Vagina (tissue), 2 donors: ENCODE measurements around the gene ANKRD11. TPM values are rescaled to one million over a fixed set of nuclear protein-coding genes. Genes with fewer than 3 reads are reported as not detected.

Source experiments
- DNase-seq, 2 donors: peaks; one replicate each; pipeline ENCODE4 v3.0.0-alpha.2; 2017; ENCODE audit errors: extremely low spot score in 2 of 2
- H3K27ac ChIP-seq: fragments of 200-600 bp; sonication (generic); one replicate; pipeline ENCODE4 v1.5.1; 2019
- H3K27me3 ChIP-seq: fragments of 200-600 bp; sonication (generic); one replicate; pipeline ENCODE4 v1.5.1; 2019
- H3K36me3 ChIP-seq, 2 donors: fragments of 200-600 bp; sonication (generic); one replicate each; pipeline ENCODE4 v1.5.1; 2017 to 2019
- H3K4me1 ChIP-seq: fragments of 200-600 bp; sonication (generic); one replicate; pipeline ENCODE4 v1.5.1; 2019
- H3K4me3 ChIP-seq, 2 donors: fragments of 200-600 bp; sonication (generic); 1 replicate in 1 of 2; 2 replicates in 1 of 2; pipeline ENCODE4 v1.5.1; 2016 to 2019
- H3K9me3 ChIP-seq: fragments of 200-600 bp; sonication (generic); one replicate; pipeline ENCODE4 v1.5.1; 2019
- POLR2A ChIP-seq, 2 donors: fragments of 450-650 bp; IDR thresholded peaks; one replicate each; pipeline ENCODE4 v1.6.1; 2017; ENCODE audit warnings: antibody characterized with exemption in 2 of 2, mild to moderate bottlenecking in 2 of 2, moderate library complexity in 2 of 2
- POLR2AphosphoS5 ChIP-seq, 2 donors: sonication (generic); formaldehyde crosslinking; IDR thresholded peaks; one replicate each; pipeline ENCODE4 v1.9.0; 2017; ENCODE audit warnings: antibody characterized with exemption in 2 of 2, mild to moderate bottlenecking in 2 of 2, low read depth in 1 of 2; ENCODE audit not compliant: insufficient read depth in 1 of 2
- intact Hi-C: fragments of 100-400 bp; cut with DNase I; formaldehyde crosslinking; loops from one replicate; pipeline ENCODE4 v1.15.1; 2023
- total RNA-seq: library from RNA; depleted of rRNA; stranded (reverse); fragments of >200 nt; gene quantifications from one replicate; pipeline ENCODE4 v1.2.3, GENCODE V29; 2016
- TF ChIP-seq, protein P1 (sequence below), 3 experiments: fragments of 450-650 bp in 2 of 3; fragments of 200-600 bp in 1 of 3; sonication (generic) in 1 of 3; IDR thresholded peaks; one replicate each; pipeline ENCODE4 v1.5.1; 2017 to 2019; ENCODE audit warnings: antibody characterized with exemption in 3 of 3, mild to moderate bottlenecking in 2 of 3, moderate library complexity in 2 of 3

ANKRD11 gene
- total RNA-seq, 1 donor from 2014 or later, result 135 TPM

DNA sequence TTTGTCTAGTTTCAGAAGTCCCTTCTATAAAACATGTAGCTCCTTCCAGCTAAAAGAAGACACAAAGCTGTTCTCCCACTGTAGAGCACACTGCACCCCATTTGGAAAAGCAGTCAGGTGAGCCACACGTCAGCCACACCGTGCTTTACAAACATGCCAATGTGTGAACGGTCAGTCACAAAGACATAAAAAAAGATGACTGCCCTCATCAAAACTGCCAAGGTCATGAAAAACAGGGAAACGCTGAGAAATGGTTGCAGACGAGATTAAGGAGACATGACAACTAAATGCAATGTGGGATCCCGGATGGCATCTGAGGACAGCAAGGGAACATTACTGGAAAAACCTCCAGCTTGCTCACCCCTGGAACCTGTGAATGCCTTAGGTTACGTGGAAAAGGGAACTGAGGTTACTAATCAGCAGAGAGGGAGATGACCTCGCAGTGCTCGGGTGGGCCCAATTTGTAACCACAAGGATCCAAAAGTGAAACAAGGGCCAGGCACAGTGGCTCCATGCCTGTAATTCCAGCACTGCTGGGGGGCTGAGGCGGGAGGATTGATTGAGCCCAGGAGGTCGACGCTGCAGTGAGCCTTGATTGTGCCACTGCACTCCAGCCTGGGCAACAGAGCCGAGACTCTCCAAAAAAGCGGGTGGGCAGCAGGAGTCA lies 8.1 kb downstream of the ANKRD11 start:
- Histone ChIP-seq H3K4me1 (peaks cover 100% of the 10 kb centered on the region), H3K27ac (peak overlapping the region; percentile 61), H3K36me3 (no peaks in the 10 kb centered on the region), H3K9me3 (no peaks in the 10 kb centered on the region), H3K27me3 (no peaks in the 10 kb centered on the region), H3K4me3 (peak overlapping the region in 1 of 2 donors; percentile 4)
- DNase-seq, result no peak
- intact Hi-C loops, result no loop called here
- TF ChIP-seq, protein P1, sequence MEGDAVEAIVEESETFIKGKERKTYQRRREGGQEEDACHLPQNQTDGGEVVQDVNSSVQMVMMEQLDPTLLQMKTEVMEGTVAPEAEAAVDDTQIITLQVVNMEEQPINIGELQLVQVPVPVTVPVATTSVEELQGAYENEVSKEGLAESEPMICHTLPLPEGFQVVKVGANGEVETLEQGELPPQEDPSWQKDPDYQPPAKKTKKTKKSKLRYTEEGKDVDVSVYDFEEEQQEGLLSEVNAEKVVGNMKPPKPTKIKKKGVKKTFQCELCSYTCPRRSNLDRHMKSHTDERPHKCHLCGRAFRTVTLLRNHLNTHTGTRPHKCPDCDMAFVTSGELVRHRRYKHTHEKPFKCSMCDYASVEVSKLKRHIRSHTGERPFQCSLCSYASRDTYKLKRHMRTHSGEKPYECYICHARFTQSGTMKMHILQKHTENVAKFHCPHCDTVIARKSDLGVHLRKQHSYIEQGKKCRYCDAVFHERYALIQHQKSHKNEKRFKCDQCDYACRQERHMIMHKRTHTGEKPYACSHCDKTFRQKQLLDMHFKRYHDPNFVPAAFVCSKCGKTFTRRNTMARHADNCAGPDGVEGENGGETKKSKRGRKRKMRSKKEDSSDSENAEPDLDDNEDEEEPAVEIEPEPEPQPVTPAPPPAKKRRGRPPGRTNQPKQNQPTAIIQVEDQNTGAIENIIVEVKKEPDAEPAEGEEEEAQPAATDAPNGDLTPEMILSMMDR (IDR thresholded peaks at IDR 0.05), result no peak
- no peak for TF ChIP-seq POLR2A (IDR thresholded peaks at IDR 0.05)
- no peak for TF ChIP-seq POLR2AphosphoS5 (IDR thresholded peaks at IDR 0.05; ENCODE audit: insufficient read depth in 1 of 2, low read depth in 1 of 2)

DNA sequence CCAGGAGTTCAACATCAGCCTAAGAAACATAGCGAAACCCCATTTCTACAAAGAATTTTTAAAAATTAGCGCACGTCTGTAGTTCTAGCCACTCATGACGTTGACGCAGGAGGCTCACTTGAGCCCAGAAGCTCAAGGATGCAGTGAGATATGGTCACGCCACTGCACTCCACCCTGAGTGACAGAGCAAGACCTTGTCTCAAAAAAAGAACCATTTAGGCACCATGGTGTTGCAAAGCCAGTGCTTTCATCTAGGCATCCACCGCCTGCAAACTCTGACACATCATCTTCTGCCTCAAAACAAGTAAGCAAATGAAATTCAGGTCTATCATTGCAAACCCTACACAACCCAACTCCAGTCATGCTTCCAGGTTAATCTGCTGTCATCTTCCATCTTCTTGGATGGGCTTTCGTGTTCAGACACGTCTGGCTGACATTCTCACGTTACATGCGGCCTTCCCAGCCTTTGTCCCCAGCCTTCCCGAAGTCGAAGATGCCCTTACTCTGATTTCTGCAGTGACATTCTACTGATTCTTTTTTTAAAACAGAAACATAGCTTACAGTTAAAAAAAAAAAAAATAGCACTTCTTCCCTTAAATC lies 8.9 kb downstream of the ANKRD11 start:
- no peaks in the 10 kb centered on the region for H3K27me3 ChIP-seq
- no peak overlapping the region for H3K4me3 ChIP-seq
- no peaks in the 10 kb centered on the region for H3K9me3 ChIP-seq
- no peak for DNase-seq
- intact Hi-C loops, result no loop called here
- peaks cover 100% of the 10 kb centered on the region for H3K4me1 ChIP-seq
- TF ChIP-seq POLR2A (IDR thresholded peaks at IDR 0.05), result no peak
- TF ChIP-seq, protein P1 (IDR thresholded peaks at IDR 0.05), result no peak
- no peak for TF ChIP-seq POLR2AphosphoS5 (IDR thresholded peaks at IDR 0.05; ENCODE audit: insufficient read depth in 1 of 2, low read depth in 1 of 2)
- peak overlapping the region; percentile 61 for H3K27ac ChIP-seq
- no peaks in the 10 kb centered on the region for H3K36me3 ChIP-seq

DNA sequence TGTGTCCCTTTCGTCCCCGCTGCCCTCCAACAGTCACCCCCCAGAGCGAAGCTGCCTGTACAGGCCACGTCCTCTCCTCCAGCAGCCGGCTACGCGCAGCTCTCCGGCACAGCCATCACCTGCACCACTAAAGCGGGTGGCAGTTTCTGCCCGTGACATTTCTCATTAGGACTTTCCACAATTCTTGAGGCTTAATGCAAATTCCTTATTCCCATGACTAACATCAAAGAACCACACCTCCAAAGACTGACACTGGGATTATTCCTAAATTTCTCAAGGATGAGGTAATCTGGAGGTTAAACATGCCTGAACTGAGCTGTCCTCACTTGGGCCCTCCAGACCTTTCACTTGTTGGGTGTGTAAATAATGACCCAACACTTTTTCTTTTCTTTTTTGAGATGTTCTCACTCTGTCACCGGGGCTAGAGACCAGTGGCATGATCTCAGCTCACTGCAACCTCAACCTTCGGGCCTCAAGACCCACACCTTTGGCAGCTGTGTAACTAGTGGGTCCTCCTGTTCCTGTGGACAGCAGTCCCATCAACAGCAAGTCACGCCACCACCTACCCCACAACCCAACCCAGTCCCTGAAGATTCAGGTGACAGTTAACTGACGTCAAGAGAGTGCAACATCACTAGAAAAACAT lies 11.7 kb downstream of the ANKRD11 start:
- no peak overlapping the region for H3K27ac ChIP-seq
- H3K4me1 ChIP-seq, result peaks cover 100% of the 10 kb centered on the region
- H3K9me3 ChIP-seq, result no peaks in the 10 kb centered on the region
- no peaks in the 10 kb centered on the region for H3K36me3 ChIP-seq
- no peak for DNase-seq
- no peak overlapping the region for H3K4me3 ChIP-seq
- TF ChIP-seq, protein P1 (IDR thresholded peaks at IDR 0.05), result no peak
- TF ChIP-seq POLR2A (IDR thresholded peaks at IDR 0.05), result no peak
- TF ChIP-seq POLR2AphosphoS5 (IDR thresholded peaks at IDR 0.05; ENCODE audit: insufficient read depth in 1 of 2, low read depth in 1 of 2), result peak; percentile 16 to 53
- intact Hi-C loops, result no loop called here
- H3K27me3 ChIP-seq, result no peaks in the 10 kb centered on the region

DNA sequence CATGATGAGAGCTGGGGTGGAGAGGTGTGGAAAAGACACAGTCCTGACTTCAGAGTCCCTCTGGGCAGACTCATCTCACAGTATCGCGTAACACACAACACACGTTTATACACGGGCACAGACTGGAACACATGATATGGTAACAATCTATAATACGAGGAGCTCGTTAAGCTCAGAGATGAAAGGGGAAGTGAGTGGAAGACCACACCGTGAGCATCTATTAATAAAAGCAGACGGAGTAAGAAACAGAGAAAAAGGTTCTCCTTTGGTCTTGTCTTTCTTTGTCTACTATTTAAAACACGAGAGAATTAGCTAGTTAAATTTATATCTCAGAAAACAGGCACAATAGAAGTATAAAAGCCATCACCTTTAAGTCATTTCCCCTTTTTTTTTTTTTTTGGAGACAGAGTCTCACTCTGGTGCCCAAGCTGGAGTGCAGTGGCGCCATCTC lies 13.5 kb downstream of the ANKRD11 start:
- intact Hi-C loops, result no loop called here
- Histone ChIP-seq H3K27ac (no peak overlapping the region), H3K4me3 (no peak overlapping the region), H3K9me3 (no peaks in the 10 kb centered on the region), H3K36me3 (no peaks in the 10 kb centered on the region), H3K4me1 (peaks cover 100% of the 10 kb centered on the region), H3K27me3 (no peaks in the 10 kb centered on the region)
- TF ChIP-seq POLR2AphosphoS5 (IDR thresholded peaks at IDR 0.05; ENCODE audit: insufficient read depth in 1 of 2, low read depth in 1 of 2) (no peak), POLR2A (IDR thresholded peaks at IDR 0.05) (no peak)
- TF ChIP-seq, protein P1 (IDR thresholded peaks at IDR 0.05), result no peak
- no peak for DNase-seq
